GM18868 (cell line): Measurements from ENCODE around the gene AKR1B1.
A peak's percentile ranks its signal among the peaks of the same experiment; 100 is the strongest.

ENCODE experiments used
- ATAC-seq: cut with Tn5 transposase; IDR thresholded peaks from one replicate; pipeline ENCODE4 v1.9.1; 2021; ENCODE audit warnings: mild to moderate bottlenecking, moderate library complexity; ENCODE audit not compliant: unreplicated experiment

The AKR1B1 gene

GRCh38 chr7:134446446-134446845 is 12.5 kb downstream of the AKR1B1 start:
- ATAC-seq, result no peak

GRCh38 chr7:134444961-134445315 is 14.0 kb downstream of the AKR1B1 start:
- ATAC-seq, result no peak

GRCh38 chr7:134444198-134444960 is 14.5 kb downstream of the AKR1B1 start:
- ATAC-seq, result no peak

GRCh38 chr7:134443396-134444070 is 15.4 kb downstream of the AKR1B1 start:
- no peak for ATAC-seq

- ATAC-seq, result no peak
Measured at GRCh38 chr7:134442441-134443220, 16.3 kb downstream of the AKR1B1 start.

GRCh38 chr7:134441264-134441663 is 17.6 kb downstream of the AKR1B1 start:
- no peak for ATAC-seq

GRCh38 chr7:134440476-134440875 is 18.4 kb downstream of the AKR1B1 start:
- ATAC-seq, result no peak

GRCh38 chr7:134440067-134440466 is 18.8 kb downstream of the AKR1B1 start:
- no peak for ATAC-seq

- no peak for ATAC-seq
Measured at GRCh38 chr7:134438946-134439345, 20.0 kb downstream of the AKR1B1 start.

- ATAC-seq, result no peak
Measured at GRCh38 chr7:134435161-134435920, 23.6 kb downstream of the AKR1B1 start.

- ATAC-seq, result no peak
Measured at GRCh38 chr7:134434701-134435100, 24.2 kb downstream of the AKR1B1 start.

GRCh38 chr7:134433430-134433829 is 25.5 kb downstream of the AKR1B1 start:
- no peak for ATAC-seq

GRCh38 chr7:134432296-134433152 is 26.4 kb downstream of the AKR1B1 start:
- peak; percentile 96 for ATAC-seq

- no peak for ATAC-seq
Measured at GRCh38 chr7:134431815-134432214, 27.1 kb downstream of the AKR1B1 start.

GRCh38 chr7:134429481-134429880 is 29.4 kb downstream of the AKR1B1 start:
- ATAC-seq, result no peak

- ATAC-seq, result no peak
Measured at GRCh38 chr7:134428942-134429341, 30.0 kb downstream of the AKR1B1 start.

GRCh38 chr7:134427896-134428295 is 31.0 kb downstream of the AKR1B1 start:
- ATAC-seq, result no peak

- no peak for ATAC-seq
Measured at GRCh38 chr7:134425777-134426176, 33.1 kb downstream of the AKR1B1 start.

- ATAC-seq, result no peak
Measured at GRCh38 chr7:134422638-134423037, 36.3 kb downstream of the AKR1B1 start.

- ATAC-seq, result no peak
Measured at GRCh38 chr7:134422008-134422407, 36.9 kb downstream of the AKR1B1 start.
